HG03095 (cell line): ENCODE measurements around the gene TMEM161A.

Source experiments
- ATAC-seq: cut with Tn5 transposase; IDR thresholded peaks from one replicate; pipeline ENCODE4 v1.9.1; 2021; ENCODE audit warnings: moderate library complexity; ENCODE audit not compliant: unreplicated experiment

TMEM161A gene

GRCh38 chr19:19098084-19098702, 40.1 kb downstream of the TMEM161A start:
- no peak for ATAC-seq

- ATAC-seq = no peak
These were observed 41.3 kb downstream of the TMEM161A start for GRCh38 chr19:19096641-19097627.

GRCh38 chr19:19095691-19096090, 42.6 kb downstream of the TMEM161A start:
- ATAC-seq = no peak

GRCh38 chr19:19094513-19094912, 43.8 kb downstream of the TMEM161A start:
- no peak for ATAC-seq

- no peak for ATAC-seq
These were observed 50.6 kb downstream of the TMEM161A start for GRCh38 chr19:19087676-19088075.

- no peak for ATAC-seq
These were observed 54.7 kb downstream of the TMEM161A start for GRCh38 chr19:19083413-19084178.

GRCh38 chr19:19081642-19082151, 56.6 kb downstream of the TMEM161A start:
- ATAC-seq = no peak

GRCh38 chr19:19079571-19079970, 58.7 kb downstream of the TMEM161A start:
- no peak for ATAC-seq

- no peak for ATAC-seq
These were observed 59.5 kb downstream of the TMEM161A start for GRCh38 chr19:19078801-19079200.

- no peak for ATAC-seq
These were observed 61.2 kb downstream of the TMEM161A start for GRCh38 chr19:19077103-19077502.

GRCh38 chr19:19076476-19076875, 61.8 kb downstream of the TMEM161A start:
- no peak for ATAC-seq

GRCh38 chr19:19075126-19075525, 63.2 kb downstream of the TMEM161A start:
- no peak for ATAC-seq

GRCh38 chr19:19074196-19074882, 63.9 kb downstream of the TMEM161A start:
- no peak for ATAC-seq

GRCh38 chr19:19071897-19072296, 66.4 kb downstream of the TMEM161A start:
- no peak for ATAC-seq
